ENCODE measurements around the gene ADGRG1. TPM values are rescaled to one million over a fixed set of nuclear protein-coding genes. Genes with fewer than 3 reads are reported as not detected.

The ADGRG1 gene
- total RNA-seq, 1 experiment from 2014 or later, result 1.3 TPM

- DNase-seq (ENCODE audit: low spot score), result peak; percentile 69
Measured at GRCh38 chr16:57648581-57649442, 20.4 kb downstream of the ADGRG1 start.

- no peak for DNase-seq (ENCODE audit: low spot score)
Measured at GRCh38 chr16:57649443-57649751, 21.0 kb downstream of the ADGRG1 start.

- DNase-seq (ENCODE audit: low spot score), result no peak
Measured at GRCh38 chr16:57649846-57650245, 21.4 kb downstream of the ADGRG1 start.

GRCh38 chr16:57651344-57652333 is 23.2 kb downstream of the ADGRG1 start:
- DNase-seq (ENCODE audit: low spot score), result no peak

- DNase-seq (ENCODE audit: low spot score), result no peak
Measured at GRCh38 chr16:57652695-57653471, 24.5 kb downstream of the ADGRG1 start.

GRCh38 chr16:57653936-57654335 is 25.5 kb downstream of the ADGRG1 start:
- DNase-seq (ENCODE audit: low spot score), result no peak

GRCh38 chr16:57656342-57656955 is 28.0 kb downstream of the ADGRG1 start:
- no peak for DNase-seq (ENCODE audit: low spot score)

- DNase-seq (ENCODE audit: low spot score), result no peak
Measured at GRCh38 chr16:57657228-57657627, 28.8 kb downstream of the ADGRG1 start.

GRCh38 chr16:57658130-57658877 is 29.9 kb downstream of the ADGRG1 start:
- DNase-seq (ENCODE audit: low spot score), result no peak

GRCh38 chr16:57658878-57659674 is 30.6 kb downstream of the ADGRG1 start:
- DNase-seq (ENCODE audit: low spot score), result no peak

- DNase-seq (ENCODE audit: low spot score), result no peak
Measured at GRCh38 chr16:57660715-57661463, 32.5 kb downstream of the ADGRG1 start.

GRCh38 chr16:57661510-57661909 is 33.1 kb downstream of the ADGRG1 start:
- no peak for DNase-seq (ENCODE audit: low spot score)

GRCh38 chr16:57661936-57662906 is 33.8 kb downstream of the ADGRG1 start:
- DNase-seq (ENCODE audit: low spot score), result no peak

GRCh38 chr16:57663436-57663835 is 35.0 kb downstream of the ADGRG1 start:
- DNase-seq (ENCODE audit: low spot score), result no peak

- no peak for DNase-seq (ENCODE audit: low spot score)
Measured at GRCh38 chr16:57663917-57664661, 35.7 kb downstream of the ADGRG1 start.

GRCh38 chr16:57664662-57665025 is 36.2 kb downstream of the ADGRG1 start:
- DNase-seq (ENCODE audit: low spot score), result no peak

GRCh38 chr16:57665541-57665940 is 37.1 kb downstream of the ADGRG1 start:
- DNase-seq (ENCODE audit: low spot score), result no peak
